ENCODE results near the gene OTX1.

GRCh38 chr2:63018439-63018838 lies 32.2 kb upstream of the OTX1 start:
- no peak for TF ChIP-seq EZH2phosphoT487 (IDR thresholded peaks at IDR 0.05; ENCODE audit: insufficient read depth, low read depth)
- TF ChIP-seq EZH2 (IDR thresholded peaks at IDR 0.05; ENCODE audit: insufficient read depth, poor library complexity, severe bottlenecking): no peak

Measured in GM23248 (cell line).